ENCODE measurements around the gene FBXW5.

Gene FBXW5

GRCh38 chr9:136898483-136899100, 45.9 kb downstream of the FBXW5 start:
- Histone ChIP-seq H3K36me3 (peaks cover 54% of the 10 kb centered on the region), H3K4me1 (peaks cover 13% of the 10 kb centered on the region)

GRCh38 chr9:136896027-136896426, 48.5 kb downstream of the FBXW5 start:
- TF ChIP-seq, protein P1, sequence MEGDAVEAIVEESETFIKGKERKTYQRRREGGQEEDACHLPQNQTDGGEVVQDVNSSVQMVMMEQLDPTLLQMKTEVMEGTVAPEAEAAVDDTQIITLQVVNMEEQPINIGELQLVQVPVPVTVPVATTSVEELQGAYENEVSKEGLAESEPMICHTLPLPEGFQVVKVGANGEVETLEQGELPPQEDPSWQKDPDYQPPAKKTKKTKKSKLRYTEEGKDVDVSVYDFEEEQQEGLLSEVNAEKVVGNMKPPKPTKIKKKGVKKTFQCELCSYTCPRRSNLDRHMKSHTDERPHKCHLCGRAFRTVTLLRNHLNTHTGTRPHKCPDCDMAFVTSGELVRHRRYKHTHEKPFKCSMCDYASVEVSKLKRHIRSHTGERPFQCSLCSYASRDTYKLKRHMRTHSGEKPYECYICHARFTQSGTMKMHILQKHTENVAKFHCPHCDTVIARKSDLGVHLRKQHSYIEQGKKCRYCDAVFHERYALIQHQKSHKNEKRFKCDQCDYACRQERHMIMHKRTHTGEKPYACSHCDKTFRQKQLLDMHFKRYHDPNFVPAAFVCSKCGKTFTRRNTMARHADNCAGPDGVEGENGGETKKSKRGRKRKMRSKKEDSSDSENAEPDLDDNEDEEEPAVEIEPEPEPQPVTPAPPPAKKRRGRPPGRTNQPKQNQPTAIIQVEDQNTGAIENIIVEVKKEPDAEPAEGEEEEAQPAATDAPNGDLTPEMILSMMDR (IDR thresholded peaks at IDR 0.05; ENCODE audit: low read depth, low read length): no peak
- H3K27me3 ChIP-seq: no peaks in the 10 kb centered on the region
- H3K4me1 ChIP-seq: no peaks in the 10 kb centered on the region
- no peak overlapping the region for H3K4me3 ChIP-seq (ENCODE audit: low read depth, low read length)
- peaks cover 45% of the 10 kb centered on the region for H3K36me3 ChIP-seq
- no peaks in the 10 kb centered on the region for H3K9me3 ChIP-seq
- DNase-seq: no peak

More at GRCh38 chr9:136898483-136899100, 45.9 kb downstream of the FBXW5 start:
- TF ChIP-seq, protein P1 (IDR thresholded peaks at IDR 0.05; ENCODE audit: low read depth, low read length): no peak
- Histone ChIP-seq H3K27me3 (no peaks in the 10 kb centered on the region), H3K4me3 (ENCODE audit: low read depth, low read length) (no peak overlapping the region), H3K9me3 (no peaks in the 10 kb centered on the region)
- no peak for DNase-seq

DNA sequence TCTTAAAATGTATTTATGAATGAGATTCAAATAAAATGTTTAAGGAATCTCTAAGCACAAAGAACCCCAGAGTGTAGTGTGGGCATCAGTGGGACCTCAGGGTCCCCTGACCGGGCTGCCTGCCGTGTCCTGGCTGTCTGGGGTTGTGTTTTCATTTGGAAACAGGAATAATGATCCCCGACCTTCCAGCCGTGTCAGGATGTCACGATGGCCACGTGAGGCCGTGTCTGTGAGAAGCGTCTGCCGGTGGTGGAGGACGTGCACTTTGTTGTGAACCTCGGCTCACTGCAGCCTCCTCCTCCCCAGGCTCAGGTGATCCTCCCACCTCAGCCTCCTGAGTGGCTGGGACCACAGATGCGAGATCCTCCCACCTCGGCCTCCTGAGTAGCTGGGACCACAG, 53.9 kb downstream of the FBXW5 start:
- Histone ChIP-seq H3K4me1 (no peaks in the 10 kb centered on the region; the same call in 1 of the 2 replicates), H3K27me3 (no peaks in the 10 kb centered on the region), H3K9me3 (no peaks in the 10 kb centered on the region), H3K36me3 (peaks cover 33% of the 10 kb centered on the region), H3K4me3 (ENCODE audit: low read depth, low read length) (no peak overlapping the region)
- TF ChIP-seq, protein P1 (IDR thresholded peaks at IDR 0.05; ENCODE audit: low read depth, low read length): no peak
- no peak for DNase-seq

All from BE2C (cell line).